Measurements from ENCODE around the gene TAF13.
"Not testable (repeated sequence)": the region's sequence is repeated elsewhere in the genome, so short reads cannot be mapped to it uniquely, and the experiment has no call there.

The TAF13 gene

DNA sequence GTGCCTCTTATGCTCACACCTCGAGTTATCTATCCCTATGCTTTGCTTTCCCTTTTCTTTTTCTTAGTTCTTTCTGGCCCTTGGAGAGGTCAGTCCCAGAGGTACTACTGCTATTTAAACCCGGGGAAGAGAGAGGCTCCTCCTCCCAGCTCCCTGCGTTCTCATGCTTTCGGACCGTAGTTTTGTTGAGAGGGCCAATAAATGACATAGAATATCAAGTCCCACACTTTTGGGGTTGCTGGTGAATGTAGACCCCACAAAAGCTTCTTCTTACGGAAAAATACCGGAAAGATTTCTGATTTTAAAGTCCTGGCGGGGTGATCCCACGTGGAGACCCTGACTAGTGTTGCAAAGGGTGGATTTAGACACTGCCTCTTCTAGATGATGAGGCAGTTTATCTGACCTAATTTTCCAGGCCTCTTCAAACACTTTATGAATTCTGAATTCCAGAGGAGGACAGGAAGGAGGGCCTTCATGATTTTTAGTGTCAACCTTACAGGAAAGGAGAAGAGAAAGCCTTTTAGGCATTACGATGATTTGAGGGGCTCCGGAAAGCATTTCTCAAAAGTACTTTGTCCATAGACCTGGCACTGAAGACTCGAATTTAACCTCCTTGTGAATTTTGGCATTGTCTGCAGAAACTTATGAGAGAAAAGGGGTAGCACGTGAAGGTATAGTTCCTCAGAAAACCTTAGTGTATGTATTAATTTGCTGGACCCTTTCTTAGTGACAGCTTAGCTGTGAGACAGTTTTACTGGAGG, 15.5 kb upstream of the TAF13 start:
- DNase-seq, result no peak

DNA sequence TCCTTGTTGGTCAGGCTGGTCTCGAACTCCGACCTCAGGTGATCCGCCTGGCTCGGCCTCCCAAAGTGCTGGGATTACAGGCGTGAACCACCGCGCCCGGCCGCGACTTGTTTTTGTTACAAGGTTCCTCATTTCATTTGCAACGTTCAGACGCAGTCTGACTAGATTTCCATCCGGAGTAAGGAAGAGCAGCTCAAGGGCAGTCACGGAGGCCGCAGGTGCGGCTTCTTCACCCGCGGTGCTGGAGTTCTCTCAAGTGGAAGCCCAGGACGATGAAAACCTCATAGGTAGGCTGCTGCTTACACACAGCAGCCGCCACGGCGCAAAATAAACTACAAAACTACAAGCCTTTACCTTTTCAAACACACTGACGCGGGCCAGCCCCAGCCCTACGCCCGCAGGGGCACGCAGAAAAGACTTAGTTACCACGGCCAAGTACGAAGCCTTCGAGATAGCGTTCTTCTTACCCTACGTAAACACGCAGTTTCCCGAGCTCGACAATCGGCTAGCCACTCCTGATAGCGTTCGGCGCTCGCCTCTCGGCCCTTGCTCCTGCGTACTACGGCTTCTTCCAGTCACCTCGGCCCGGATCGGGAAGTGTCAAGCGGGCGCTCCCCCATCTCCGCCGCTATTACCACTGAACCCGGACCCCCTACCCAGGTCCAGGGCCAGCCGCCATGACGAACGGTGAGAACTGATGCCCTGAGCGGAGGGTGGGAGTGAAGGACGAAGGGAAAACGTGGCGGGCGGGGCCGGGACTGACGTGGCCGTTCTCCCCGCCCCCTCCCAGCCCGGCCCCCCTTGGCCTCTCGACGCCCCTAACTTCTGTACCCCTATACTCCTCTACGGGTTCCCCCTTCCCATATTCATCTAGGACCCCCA, 14.6 kb upstream of the TAF13 start, which contains the start of gene TMEM167B:
TMEM167B (plus strand) TSS at position 569 of the 882 bp plus-strand sequence; CDS start at position 678, 109 bp downstream.
- DNase-seq, result peak; percentile 75

DNA sequence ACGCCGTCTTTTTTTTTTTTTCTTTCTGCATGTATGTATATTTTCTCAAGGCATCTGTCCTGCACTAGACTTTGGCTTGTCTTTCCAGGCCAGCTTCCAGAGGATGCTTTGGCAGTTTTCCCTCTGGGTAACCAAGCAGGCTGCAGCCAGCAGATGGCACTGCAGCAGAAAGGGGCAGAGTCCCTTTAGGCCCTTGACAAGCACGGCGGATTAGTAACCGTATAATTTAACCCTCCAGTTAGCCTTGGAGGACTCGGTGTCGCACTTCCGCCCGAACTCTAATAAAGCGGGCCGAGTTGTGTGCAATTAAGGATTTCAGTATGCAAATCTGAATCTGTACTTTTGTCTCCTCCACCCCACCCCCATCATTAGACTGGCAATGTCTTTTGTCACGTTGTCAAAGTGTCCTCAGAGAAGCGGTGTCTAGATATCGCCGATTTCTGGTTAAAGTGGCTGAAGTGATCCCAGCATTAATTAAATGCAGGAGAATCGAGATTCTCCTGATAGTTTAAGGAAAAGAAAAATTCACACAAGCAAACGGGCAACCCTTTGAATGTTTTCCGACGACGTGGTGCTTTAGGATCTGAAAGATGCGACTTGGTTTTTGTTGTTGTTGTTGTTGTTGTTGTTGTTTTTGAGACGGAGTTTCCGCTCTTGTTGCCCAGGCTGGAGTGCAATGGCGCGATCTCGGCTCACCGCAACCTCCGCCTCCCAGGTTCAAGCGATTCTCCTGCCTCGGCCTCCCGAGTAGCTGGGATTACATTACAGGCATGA, 13.6 kb upstream of the TAF13 start:
- DNase-seq, result no peak

DNA sequence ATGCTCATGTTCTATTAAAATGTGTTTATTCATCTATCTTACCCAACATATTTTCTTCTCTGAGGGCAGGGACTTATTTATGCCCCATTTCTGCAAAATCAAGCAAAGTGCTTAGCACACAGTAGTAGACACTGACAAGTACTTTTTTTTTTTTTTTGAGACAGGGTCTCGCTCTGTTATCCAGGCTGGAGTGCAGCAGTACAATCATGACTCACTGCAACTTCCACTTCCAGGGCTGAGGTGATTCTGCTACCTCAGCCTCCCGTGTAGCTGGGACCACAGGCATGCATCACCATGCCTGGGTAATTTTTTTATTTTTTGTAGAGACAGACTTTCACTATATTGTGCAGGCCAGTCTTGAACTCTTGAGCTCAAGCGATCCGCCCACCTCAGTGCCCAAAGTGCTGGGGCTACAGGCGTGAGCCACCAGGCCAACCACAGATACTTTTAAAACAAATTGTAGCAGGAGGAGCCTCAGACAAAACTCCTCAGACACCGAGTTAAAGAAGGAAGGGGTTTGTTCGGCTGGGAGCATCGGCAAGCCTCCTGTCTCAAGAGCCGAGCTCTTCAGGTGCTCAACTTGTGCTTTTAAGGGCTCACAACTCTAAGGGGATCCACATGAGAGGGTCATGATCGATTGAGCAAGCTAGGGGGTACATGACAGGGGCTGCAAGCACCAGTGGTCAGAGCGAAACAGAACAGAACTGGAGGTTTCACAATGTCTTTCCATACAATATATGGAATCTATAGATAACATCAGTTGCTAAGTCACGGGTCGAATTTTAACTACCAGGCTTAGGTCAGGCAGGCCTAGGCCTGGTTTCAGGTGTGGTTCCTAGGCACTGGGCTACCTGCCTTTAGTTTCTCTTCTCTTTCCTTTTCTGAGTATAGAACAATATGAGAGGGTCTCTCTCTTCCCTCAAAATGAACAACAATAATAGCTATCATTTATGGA, 9.0 kb upstream of the TAF13 start:
- DNase-seq, result no peak

DNA sequence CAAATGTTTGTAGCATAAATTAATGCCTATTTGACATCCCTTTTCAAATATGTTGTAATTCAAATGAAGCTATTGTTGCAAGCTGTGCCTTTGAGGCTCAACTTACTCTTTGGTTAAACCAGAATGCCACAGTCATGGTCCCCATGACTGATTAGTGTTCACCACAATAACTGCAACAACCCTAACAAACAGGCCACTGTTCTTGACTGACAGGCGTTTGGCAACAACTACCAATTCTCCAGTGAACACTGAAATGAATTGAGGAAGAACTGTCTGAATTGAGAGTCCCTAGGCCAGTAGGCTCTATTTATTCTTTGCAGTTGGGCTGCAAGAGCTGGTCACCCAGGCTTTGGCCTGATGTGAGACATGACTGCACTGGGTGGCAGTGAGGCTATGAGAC, 8.1 kb upstream of the TAF13 start:
- DNase-seq, result no peak

DNA sequence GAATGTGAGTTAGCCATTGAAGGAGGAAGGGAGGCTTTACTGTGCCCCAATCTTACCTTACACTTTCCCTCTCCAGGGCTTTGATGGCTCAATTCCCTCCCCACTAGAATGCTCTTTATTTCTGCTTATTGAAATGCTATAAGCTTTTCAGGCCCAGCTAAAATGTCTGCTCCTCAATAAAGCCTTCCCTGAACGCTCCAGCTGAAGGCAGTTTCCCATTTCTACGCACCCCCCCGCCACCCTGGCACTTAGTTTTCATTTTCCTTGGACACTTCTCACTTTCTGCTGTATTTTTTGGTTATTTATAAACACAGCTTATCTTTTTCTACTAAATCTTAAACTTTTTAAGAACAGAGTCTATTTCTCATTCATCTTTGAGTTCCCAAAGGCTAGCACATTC, 7.7 kb upstream of the TAF13 start:
- DNase-seq, result no peak

DNA sequence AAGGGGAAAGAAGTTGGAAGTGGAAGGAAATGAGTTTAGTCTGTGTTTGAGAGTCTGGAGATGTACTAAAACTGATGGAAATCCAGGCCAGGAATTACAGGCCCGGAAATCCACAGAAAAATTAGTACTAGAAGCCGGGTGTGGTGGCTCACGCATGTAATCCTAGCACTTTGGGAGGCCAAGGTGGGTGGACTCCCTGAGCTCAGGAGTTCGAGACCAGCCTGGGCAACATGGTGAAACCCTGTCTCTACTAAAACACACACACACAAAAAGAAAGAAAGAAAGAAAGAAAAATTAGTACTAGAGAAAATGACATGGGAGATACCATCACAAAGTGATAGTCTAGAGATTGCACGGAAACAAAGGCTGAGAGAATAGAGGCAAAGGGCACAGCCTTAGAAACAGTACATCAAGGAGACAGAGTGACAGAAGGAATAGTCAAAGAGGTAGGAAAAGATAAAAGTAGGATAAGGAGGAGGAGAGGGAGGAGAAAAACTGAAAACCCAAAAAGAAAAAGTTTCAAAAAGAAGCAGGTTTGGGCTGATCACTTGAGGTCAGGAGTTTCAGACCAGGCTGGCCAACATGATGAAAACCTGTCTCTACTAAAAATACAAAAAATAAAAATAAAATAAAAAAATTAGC, 4.8 kb upstream of the TAF13 start:
- no peak for DNase-seq

DNA sequence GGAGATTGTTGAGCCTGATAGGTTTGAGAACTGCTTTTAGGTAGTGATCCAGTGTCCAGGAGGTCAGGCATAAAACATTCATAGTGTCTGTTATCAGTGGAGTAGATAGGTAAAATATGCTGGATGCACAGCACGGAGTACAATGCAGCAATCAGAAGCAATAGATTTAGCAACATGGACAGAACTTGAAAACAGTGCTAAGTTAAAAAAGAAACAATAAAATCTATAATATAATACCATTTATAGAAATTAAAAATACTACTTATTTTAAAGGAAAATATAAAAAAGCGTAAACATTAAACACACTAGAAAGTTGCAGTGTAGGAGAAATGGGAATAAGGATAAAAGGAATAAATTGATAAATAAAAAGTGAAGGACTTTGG, 3.4 kb upstream of the TAF13 start:
- no peak for DNase-seq

DNA sequence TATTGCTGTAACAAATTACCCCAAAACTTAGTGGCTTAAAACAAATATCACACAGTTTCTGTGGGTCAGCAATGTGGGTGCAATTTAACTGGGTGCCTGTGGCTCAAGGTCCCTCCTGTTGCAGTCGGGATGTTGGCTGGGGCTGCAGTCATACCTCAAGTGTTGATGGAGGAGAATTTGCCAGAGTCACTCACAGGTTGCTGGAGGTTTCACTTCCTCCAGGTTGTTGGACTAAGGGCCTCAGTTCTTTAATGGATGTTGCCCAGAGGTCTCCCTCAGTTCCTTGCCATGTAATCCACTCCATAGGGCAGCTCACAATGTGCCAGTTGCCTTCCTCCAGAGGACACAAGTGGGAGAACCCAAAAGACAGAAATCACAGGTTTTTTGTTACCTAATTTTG, 2.5 kb upstream of the TAF13 start:
- DNase-seq, result no peak

DNA sequence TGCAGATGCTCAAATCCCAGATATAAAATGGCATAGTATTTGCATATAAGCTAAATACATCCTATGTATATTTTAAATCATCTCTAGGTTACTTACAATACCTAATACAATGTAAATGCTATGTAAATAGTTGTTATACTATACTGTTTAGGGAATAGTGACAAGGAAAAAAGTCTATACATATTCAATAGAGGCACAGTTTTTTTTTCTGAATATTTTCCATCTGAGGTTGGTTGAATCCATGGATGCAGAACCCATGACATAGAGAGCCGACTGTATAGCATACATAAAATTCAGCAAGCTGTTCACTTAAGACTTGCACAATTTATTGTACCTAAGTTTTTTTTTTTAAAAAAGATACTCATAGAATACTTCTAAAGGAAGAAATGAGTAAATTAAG, 6.5 kb downstream of the TAF13 start:
- no peak for DNase-seq

DNA sequence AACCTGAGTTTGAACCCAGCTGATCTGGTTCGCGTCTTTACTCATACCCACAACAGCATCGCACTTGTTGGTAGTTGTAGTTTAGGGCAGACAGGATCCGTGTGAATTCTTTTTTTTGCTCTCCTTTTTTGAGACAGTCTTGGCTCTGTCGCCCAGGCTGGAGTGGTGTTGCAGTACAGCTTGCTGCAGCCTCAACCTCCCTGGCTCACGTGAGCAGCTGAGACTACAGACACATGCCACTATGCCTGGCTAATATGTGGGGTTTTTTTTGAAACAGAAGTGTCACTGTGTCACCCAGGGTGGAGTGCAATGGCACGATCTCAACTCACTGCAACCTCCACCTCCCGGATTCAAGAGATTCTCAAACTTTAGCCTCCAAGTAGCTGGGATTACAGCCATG, 7.9 kb downstream of the TAF13 start:
- no peak for DNase-seq

DNA sequence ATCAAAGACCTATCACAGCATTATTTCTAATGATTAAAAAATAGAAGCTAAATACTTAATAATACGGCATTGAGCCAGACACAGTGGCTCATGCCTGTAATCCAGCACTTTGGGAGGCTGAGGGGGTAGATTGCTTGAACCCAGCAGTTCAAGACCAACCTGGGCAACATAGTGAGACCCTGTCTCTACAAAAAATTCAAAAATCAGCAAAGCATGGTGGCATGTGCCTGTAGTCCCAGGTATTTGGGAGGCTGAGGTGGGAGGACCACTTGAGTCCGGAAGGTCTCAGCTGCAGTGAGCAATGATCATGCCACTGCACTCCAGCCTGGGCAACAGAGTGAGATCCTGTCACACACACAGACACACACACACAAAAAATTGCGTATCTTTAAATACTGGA, 10.7 kb downstream of the TAF13 start:
- no peak for DNase-seq

DNA sequence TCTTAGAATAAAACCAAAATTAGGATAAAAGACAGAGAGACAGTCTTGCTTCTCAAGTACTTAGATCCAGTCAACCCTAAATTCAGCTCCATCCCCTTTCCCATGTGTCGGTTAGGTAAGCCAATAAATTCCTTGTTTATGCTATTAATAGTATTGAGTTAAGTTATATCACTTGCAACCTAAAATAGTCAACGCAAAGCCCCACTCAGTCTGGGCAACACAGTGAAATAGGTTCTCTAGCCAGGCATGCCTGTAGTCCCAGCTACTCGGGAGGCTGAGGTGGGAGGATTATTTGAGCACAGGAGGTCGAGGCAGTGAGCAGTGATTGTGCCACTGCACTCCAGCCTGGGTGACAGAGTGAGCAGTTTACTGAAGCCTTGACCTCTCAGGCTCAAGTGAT, 14.6 kb downstream of the TAF13 start:
- no peak for DNase-seq

DNA sequence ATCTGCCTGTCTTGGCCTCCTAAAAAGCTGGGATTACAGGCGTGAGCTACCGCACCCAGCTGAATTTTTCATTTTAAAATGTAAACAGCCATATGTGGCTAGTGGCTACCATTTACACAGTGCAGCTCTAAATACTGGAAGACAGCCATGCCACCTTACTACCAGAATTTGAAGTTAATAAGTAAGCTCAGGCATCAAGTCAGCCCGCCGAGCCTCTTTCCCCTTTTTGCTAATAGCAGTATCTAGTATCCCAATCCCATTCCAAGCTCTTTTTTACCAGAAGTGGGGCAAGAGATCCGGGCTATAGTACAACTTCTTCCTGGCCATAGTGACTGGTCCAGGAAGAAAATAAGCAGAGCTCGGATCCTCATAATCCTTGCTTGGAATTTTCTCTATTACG, 15.1 kb downstream of the TAF13 start:
- DNase-seq, result no peak

DNA sequence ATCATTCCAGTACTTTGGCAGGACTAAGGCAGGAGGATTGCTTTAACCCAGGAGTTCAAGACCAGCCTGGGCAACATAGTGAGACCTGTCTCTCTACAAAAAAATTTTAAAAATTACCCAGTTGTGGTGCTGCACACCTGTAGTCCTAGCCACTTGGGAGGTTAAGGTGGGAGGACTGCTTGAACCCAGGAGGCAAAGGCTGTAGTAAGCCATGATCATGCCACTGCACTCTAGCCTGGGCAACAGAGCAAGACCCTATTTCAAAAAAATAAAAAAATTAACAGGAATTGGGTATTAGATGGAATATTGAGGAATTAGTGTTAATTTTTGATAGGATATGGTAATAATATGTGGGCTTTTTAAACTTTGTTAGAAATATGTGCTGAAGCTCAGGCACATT, 16.8 kb downstream of the TAF13 start:
- DNase-seq, result no peak

DNA sequence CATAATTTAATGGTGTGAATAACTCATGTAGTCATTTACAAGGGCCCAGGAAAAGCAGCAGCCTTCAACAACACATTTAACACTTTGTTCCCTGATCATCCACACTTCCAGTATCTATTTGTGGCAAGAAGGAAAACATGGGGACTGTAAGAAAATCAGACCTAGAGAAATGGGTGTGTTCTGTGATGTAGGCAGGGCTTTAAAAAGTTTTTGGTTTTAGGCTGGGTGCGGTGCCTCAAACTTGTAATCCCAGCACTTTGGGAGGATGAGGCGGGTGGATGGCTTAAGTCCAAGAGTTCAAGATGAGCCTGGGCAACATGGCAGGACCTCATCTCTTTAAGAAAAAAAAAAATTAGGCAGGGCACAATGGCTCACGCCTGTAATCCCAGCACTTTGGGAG, 19.7 kb downstream of the TAF13 start:
- DNase-seq, result no peak

DNA sequence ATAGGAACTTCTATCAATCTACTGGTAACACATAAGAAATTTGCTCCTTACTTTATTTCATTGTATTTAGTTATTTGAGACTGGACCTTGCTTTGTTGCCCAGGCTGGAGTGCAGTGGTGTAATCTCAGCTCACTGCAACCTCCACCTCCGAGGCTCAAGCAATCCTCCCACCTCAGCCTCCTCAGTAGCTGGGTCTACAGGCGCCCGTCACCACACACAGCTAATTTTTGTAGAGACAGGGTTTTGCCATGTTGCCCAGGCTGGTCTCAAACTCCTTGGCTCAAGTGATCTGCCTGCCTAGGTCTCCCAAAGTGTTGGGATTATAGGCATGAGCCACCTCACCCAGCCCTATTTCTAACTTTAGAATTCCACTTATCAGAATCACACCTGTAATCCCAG, 23.7 kb downstream of the TAF13 start:
- not testable (repeated sequence) for DNase-seq

DNA sequence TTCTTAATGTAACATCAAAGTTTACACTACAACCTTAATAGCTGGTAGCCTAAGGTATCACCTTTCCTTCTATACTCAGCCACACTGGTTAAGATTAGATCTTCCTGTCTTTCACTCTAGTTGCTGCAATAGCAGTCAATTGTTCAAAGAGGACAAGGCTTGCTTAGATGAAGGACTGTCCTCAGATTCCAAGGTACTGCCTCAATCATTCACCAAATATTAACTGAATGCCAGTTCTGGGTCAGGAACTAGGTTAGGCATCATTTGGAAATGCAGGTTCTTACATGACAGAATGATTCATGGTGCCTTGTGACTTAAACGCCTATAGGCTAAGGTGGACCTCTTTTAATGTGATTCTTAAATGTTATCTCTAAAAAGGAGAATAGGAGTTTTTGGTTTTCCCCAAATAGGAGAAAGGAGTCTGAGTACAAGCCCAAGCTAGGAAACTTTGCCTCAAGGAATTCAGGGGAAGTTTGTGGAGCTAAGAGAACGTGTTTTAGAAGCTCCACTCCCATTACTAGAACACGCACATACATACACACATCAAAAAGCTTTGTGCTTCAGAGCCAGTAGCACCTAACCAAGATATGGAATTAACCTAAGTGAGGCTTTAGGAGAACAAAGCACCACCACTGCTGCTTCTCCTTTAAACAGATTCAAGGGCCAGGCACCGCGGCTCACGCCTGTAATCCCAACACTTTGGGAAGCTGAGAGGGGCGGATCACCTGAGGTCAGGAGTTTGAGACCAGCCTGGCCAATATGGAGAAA, 25.4 kb downstream of the TAF13 start:
- no peak for DNase-seq

DNA sequence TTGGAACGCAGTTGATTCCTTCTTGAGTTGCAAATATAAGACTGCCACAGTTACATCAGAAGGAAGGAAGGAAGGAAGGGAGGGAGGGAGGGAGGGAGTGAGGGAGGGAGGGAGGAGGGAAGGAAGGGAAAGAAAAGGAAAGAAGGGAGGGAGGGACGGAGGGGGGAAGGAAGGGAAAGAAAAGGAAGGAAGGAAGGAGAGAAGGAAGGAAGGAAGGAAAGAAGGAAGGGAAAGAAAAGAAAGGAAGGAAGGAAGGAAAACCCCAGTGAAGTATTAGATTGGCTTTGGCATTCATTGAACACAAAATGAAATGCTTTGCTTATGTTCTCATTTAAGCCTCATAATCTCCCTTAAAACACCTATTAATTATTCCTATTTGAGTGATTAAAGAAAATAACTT, 27.5 kb downstream of the TAF13 start:
- DNase-seq, result no peak

DNA sequence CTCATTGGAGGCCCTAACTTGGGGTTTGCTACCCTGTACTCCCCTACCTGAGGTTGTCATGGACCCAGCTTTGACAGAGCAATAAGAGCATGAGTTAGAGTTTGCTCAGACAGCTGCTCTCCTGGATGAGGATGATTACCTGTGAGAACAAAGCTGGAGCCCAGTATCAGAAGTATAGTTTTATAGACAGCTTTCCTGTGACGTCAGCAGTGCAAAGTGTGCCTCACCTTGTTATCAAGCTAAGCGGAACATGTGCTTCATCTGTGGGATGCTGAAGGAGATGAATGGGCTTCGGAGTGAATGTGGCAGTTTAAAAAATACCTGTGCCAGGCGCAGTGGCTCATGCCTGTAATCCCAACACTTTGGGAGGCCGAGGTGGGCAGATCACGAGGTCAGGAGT, 28.5 kb downstream of the TAF13 start:
- no peak for DNase-seq

DNA sequence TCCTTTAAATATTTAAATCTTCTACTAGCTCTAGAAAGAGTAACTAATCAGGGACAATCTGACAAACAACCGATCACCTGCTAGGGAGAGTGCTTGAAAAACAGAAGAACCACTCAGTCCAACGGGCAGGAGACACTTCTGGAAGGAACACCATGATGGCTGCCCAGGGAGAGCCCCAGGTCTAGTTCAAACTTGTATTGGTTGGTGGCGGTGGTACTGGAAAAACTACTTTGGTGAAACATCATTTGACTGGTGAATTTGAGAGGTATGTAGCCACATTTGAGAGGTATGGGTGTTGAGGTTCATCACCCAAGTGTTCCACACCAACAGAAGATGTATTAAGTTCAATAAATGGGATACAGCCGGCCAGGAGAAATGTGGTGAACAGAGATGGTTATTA, 29.1 kb downstream of the TAF13 start:
- no peak for DNase-seq
